Astrocyte (in vitro differentiated cells and primary cell): ENCODE data around the gene PLCB4.

Experiments used
- CTCF ChIP-seq: IDR thresholded peaks from 2 replicates; pipeline ENCODE4 v1.5.1; 2011; ENCODE audit warnings: low read depth, mild to moderate bottlenecking, inconsistent platforms, low read length, moderate library complexity; ENCODE audit not compliant: insufficient read depth
- EZH2 ChIP-seq: IDR thresholded peaks from 2 replicates; pipeline ENCODE4 v1.6.1; 2012; ENCODE audit warnings: mild to moderate bottlenecking, low read length, inconsistent platforms; ENCODE audit not compliant: insufficient read depth

- TF ChIP-seq CTCF, result no peak
- no peak for TF ChIP-seq EZH2
These were observed 43.9 kb downstream of the PLCB4 start for GRCh38 chr20:9112541-9113515.
